Duodenal mucosa (tissue), 2 donors: ENCODE measurements around the gene SMIM5.

Source experiments
- H3K27ac ChIP-seq: one replicate; pipeline ENCODE4 v1.7.0; 2013; ENCODE audit warnings: low read depth, low read length
- H3K27me3 ChIP-seq, 2 donors: one replicate each; pipeline ENCODE4 v1.7.0; 2013; ENCODE audit warnings: low read length in 2 of 2, control low read depth in 1 of 2; ENCODE audit not compliant: insufficient read depth in 2 of 2, control insufficient read depth in 1 of 2
- H3K36me3 ChIP-seq, 2 donors: one replicate each; pipeline ENCODE4 v1.7.0; 2013; ENCODE audit warnings: low read length in 2 of 2, control low read depth in 1 of 2; ENCODE audit not compliant: insufficient read depth in 2 of 2, control insufficient read depth in 1 of 2
- H3K4me1 ChIP-seq, 2 donors: one replicate each; pipeline ENCODE4 v1.7.0; 2013; ENCODE audit warnings: low read length in 2 of 2, control low read depth in 1 of 2; ENCODE audit not compliant: insufficient read depth in 2 of 2, control insufficient read depth in 1 of 2
- H3K4me3 ChIP-seq, 2 donors: one replicate each; pipeline ENCODE4 v1.7.0; 2013; ENCODE audit warnings: low read length in 2 of 2, low read depth in 1 of 2
- H3K9ac ChIP-seq, 2 donors: one replicate each; pipeline ENCODE4 v1.7.0; 2013; ENCODE audit warnings: low read length in 2 of 2, low read depth in 1 of 2
- H3K9me3 ChIP-seq, 2 donors: one replicate each; pipeline ENCODE4 v1.7.0; 2013; ENCODE audit warnings: low read length in 2 of 2, control low read depth in 1 of 2; ENCODE audit not compliant: control insufficient read depth in 1 of 2

SMIM5 gene

DNA sequence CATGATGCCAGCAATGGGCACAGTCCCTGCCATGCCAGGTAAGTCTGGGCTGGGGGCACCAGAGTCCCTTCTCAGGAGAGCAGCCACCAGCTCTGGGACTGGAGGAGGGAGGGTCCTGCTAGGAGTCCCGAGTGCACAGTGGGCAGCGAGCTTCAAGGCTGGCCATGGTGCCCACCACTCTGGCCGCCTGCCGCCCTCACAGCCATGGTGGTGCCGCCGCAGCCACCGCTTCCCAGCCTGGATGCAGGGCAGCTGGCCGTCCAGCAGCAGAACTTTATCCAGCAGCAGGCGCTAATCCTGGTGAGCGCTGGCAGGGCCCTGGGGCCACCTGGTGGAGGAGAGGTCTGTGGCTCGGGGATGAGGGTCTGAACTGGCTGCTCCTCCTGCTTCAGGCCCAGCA lies 17.9 kb upstream of the SMIM5 start:
- H3K36me3 ChIP-seq = peaks cover 19 to 72% of the 10 kb centered on the region in 2 donors
- peak overlapping the region in 1 of 2 donors; percentile 18 for H3K9ac ChIP-seq
- H3K27me3 ChIP-seq = no peaks in the 10 kb centered on the region
- H3K9me3 ChIP-seq = no peaks in the 10 kb centered on the region
- no peak overlapping the region for H3K4me3 ChIP-seq
- peak overlapping the region; percentile 3 for H3K27ac ChIP-seq
- peaks cover 27 to 51% of the 10 kb centered on the region in 2 donors for H3K4me1 ChIP-seq

- Histone ChIP-seq H3K27me3 (no peaks in the 10 kb centered on the region), H3K36me3 (peaks cover 22 to 85% of the 10 kb centered on the region in 2 donors), H3K9me3 (no peaks in the 10 kb centered on the region), H3K27ac (peak overlapping the region; percentile 77), H3K4me1 (peaks cover 27 to 43% of the 10 kb centered on the region in 2 donors), H3K4me3 (no peak overlapping the region), H3K9ac (peak overlapping the region in 1 of 2 donors; percentile 62)
Measured at GRCh38 chr17:75616521-75617122, 16.6 kb upstream of the SMIM5 start.

GRCh38 chr17:75617218-75617617 lies 16.0 kb upstream of the SMIM5 start:
- Histone ChIP-seq H3K4me3 (peak overlapping the region in 1 of 2 donors; percentile 21), H3K27me3 (no peaks in the 10 kb centered on the region), H3K9me3 (no peaks in the 10 kb centered on the region), H3K4me1 (peaks cover 27 to 39% of the 10 kb centered on the region in 2 donors), H3K36me3 (peaks cover 22 to 91% of the 10 kb centered on the region in 2 donors), H3K9ac (peak overlapping the region in 1 of 2 donors; percentile 62), H3K27ac (peak overlapping the region; percentile 77)

- peaks cover 20 to 93% of the 10 kb centered on the region in 2 donors for H3K36me3 ChIP-seq
- peak overlapping the region; percentile 5 for H3K27ac ChIP-seq
- peaks cover 25 to 39% of the 10 kb centered on the region in 2 donors for H3K4me1 ChIP-seq
- H3K9me3 ChIP-seq = no peaks in the 10 kb centered on the region
- H3K4me3 ChIP-seq = peak overlapping the region in 1 of 2 donors; percentile 21
- peak overlapping the region in 1 of 2 donors; percentile 62 for H3K9ac ChIP-seq
- no peaks in the 10 kb centered on the region for H3K27me3 ChIP-seq
Measured at GRCh38 chr17:75617675-75618074, 15.6 kb upstream of the SMIM5 start.

- H3K9me3 ChIP-seq = no peaks in the 10 kb centered on the region
- H3K36me3 ChIP-seq = peaks cover 10 to 93% of the 10 kb centered on the region in 2 donors
- no peak overlapping the region for H3K27ac ChIP-seq
Measured at GRCh38 chr17:75619506-75620431, 13.5 kb upstream of the SMIM5 start.

GRCh38 chr17:75621489-75621888 lies 11.7 kb upstream of the SMIM5 start:
- Histone ChIP-seq H3K9me3 (no peaks in the 10 kb centered on the region), H3K27me3 (no peaks in the 10 kb centered on the region), H3K9ac (no peak overlapping the region), H3K4me3 (no peak overlapping the region), H3K36me3 (peaks cover 15 to 93% of the 10 kb centered on the region in 2 donors), H3K4me1 (peaks cover 11 to 15% of the 10 kb centered on the region in 2 donors), H3K27ac (no peak overlapping the region)

More at GRCh38 chr17:75619506-75620431, 13.5 kb upstream of the SMIM5 start:
- Histone ChIP-seq H3K4me3 (no peak overlapping the region), H3K4me1 (peaks cover 18 to 29% of the 10 kb centered on the region in 2 donors), H3K9ac (no peak overlapping the region), H3K27me3 (no peaks in the 10 kb centered on the region)

GRCh38 chr17:75622076-75622475 lies 11.2 kb upstream of the SMIM5 start:
- Histone ChIP-seq H3K9ac (no peak overlapping the region), H3K4me3 (no peak overlapping the region), H3K27ac (no peak overlapping the region), H3K27me3 (no peaks in the 10 kb centered on the region), H3K36me3 (peaks cover 21 to 93% of the 10 kb centered on the region in 2 donors), H3K9me3 (no peaks in the 10 kb centered on the region), H3K4me1 (peaks cover 5 to 9% of the 10 kb centered on the region in 2 donors)

DNA sequence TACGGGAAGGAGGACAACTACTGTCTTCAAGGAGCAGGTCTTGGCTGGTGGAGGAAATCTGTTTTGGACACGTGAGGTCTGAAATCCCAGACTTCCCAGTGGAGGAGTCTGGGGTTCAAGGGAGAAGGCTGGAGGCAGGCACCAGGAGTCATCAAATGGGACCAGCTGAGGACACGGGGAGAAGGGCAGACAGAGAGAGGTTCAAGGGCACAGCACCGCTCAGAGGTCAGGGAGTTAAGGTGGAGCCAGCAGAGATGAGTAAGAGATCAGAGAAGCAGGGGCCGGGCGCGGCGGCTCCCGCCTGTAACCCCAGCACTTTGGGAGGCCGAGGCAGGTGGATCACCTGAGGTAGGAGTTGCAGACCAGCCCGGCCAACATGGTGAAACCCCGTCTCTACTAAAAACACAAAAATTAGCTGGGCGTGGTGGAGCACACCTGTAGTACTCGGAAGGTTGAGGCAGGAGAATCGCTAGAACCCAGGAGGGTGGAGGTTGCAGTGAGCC lies 10.4 kb upstream of the SMIM5 start:
- no peak overlapping the region for H3K9ac ChIP-seq

GRCh38 chr17:75623386-75623785 lies 9.8 kb upstream of the SMIM5 start:
- Histone ChIP-seq H3K36me3 (peaks cover 15 to 86% of the 10 kb centered on the region in 2 donors), H3K27ac (no peak overlapping the region), H3K27me3 (no peaks in the 10 kb centered on the region), H3K9me3 (no peaks in the 10 kb centered on the region), H3K4me3 (no peak overlapping the region), H3K9ac (no peak overlapping the region), H3K4me1 (no peaks in the 10 kb centered on the region)

More for the DNA sequence above, 10.4 kb upstream of the SMIM5 start:
- no peak overlapping the region for H3K4me3 ChIP-seq
- no peaks in the 10 kb centered on the region for H3K27me3 ChIP-seq
- H3K27ac ChIP-seq = no peak overlapping the region
- H3K9me3 ChIP-seq = no peaks in the 10 kb centered on the region
- peaks cover 0 to 3% of the 10 kb centered on the region in 2 donors for H3K4me1 ChIP-seq
- H3K36me3 ChIP-seq = peaks cover 20 to 91% of the 10 kb centered on the region in 2 donors

DNA sequence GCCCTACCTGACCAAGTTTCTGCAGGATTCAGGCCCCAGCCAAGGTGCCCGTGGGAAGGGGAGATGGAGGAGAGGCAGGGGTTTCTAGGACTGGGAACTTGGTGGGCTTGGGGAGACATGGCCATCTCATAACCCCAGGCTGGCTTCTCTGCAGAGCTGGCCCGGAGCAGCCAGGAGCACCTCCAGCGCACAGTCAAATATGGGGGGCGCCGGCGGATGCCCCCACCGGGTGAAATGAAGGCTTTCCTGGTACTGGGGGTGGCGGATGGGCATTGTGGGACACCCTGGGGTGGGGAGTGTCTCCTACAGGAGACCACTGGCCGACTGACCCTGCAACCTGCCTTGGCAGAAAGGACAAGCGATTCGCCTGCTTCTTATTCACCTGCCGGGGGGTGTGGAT lies 9.2 kb upstream of the SMIM5 start:
- H3K4me3 ChIP-seq = no peak overlapping the region
- H3K4me1 ChIP-seq = no peaks in the 10 kb centered on the region
- H3K27ac ChIP-seq = no peak overlapping the region
- no peak overlapping the region for H3K9ac ChIP-seq
- no peaks in the 10 kb centered on the region for H3K27me3 ChIP-seq
- no peaks in the 10 kb centered on the region for H3K9me3 ChIP-seq
- H3K36me3 ChIP-seq = peaks cover 15 to 86% of the 10 kb centered on the region in 2 donors
